CD4-positive, CD25-positive, alpha-beta regulatory T cell (primary cell): Measurements from ENCODE around the gene FCHSD2. TPM values are rescaled to one million over a fixed set of nuclear protein-coding genes. Genes with fewer than 3 reads are reported as not detected.

Experiments
- ATAC-seq, 2 donors: fragments of 150-1000 bp; cut with Tn5 transposase; one replicate each; pipeline ENCODE4 v1.10.0; 2021; ENCODE audit warnings: low read depth in 2 of 2, moderate number of reproducible peaks in 2 of 2, moderate library complexity in 1 of 2
- DNase-seq, 3 donors: peaks; one replicate each; pipeline versions ENCODE4 v3.0.0 to v3.0.0-alpha.2; 2012 to 2022; ENCODE audit warnings: mixed read lengths in 1 of 3
- H3K27ac ChIP-seq: one replicate; pipeline ENCODE4 v1.7.0; 2013; ENCODE audit warnings: mild to moderate bottlenecking, low read length; ENCODE audit not compliant: insufficient read depth, poor library complexity, severe bottlenecking
- H3K27me3 ChIP-seq: one replicate; pipeline ENCODE4 v1.7.0; 2013; ENCODE audit warnings: low read length; ENCODE audit not compliant: control insufficient read depth, insufficient read depth
- H3K36me3 ChIP-seq: one replicate; pipeline ENCODE4 v1.7.0; 2013; ENCODE audit warnings: mild to moderate bottlenecking, low read length, moderate library complexity; ENCODE audit not compliant: control insufficient read depth, insufficient read depth
- H3K4me1 ChIP-seq: 2 replicates; pipeline ENCODE4 v1.7.0; 2013; ENCODE audit warnings: mild to moderate bottlenecking, low read length; ENCODE audit not compliant: insufficient read depth, control insufficient read depth, poor library complexity, severe bottlenecking
- H3K4me3 ChIP-seq: one replicate; pipeline ENCODE4 v1.7.0; 2013; ENCODE audit warnings: low read depth, mild to moderate bottlenecking, low read length, moderate library complexity
- H3K9me3 ChIP-seq, 2 experiments: 1 replicate in 1 of 2; 2 replicates in 1 of 2; pipeline ENCODE4 v1.7.0; 2013; ENCODE audit warnings: low read length in 2 of 2, mild to moderate bottlenecking in 1 of 2, moderate library complexity in 1 of 2; ENCODE audit not compliant: control insufficient read depth in 2 of 2
- H3K27ac Mint-ChIP-seq, 3 donors: one replicate each; pipeline ENCODE4 v1.8.0; 2020 to 2022; ENCODE audit warnings: mild to moderate bottlenecking in 3 of 3, mixed read lengths in 3 of 3, moderate library complexity in 2 of 3
- H3K27me3 Mint-ChIP-seq: one replicate; pipeline ENCODE4 v1.8.0; 2022; ENCODE audit warnings: mild to moderate bottlenecking, mixed read lengths
- H3K36me3 Mint-ChIP-seq: one replicate; pipeline ENCODE4 v1.8.0; 2020; ENCODE audit warnings: mixed read lengths
- H3K4me1 Mint-ChIP-seq, 4 donors: one replicate each; pipeline ENCODE4 v1.8.0; 2020 to 2022; ENCODE audit warnings: mixed read lengths in 4 of 4, mild to moderate bottlenecking in 1 of 4
- H3K4me3 Mint-ChIP-seq, 4 donors: one replicate each; pipeline ENCODE4 v1.8.0; 2020 to 2022; ENCODE audit warnings: mild to moderate bottlenecking in 4 of 4, mixed read lengths in 4 of 4, moderate library complexity in 3 of 4
- H3K9me3 Mint-ChIP-seq, 7 donors: one replicate each; pipeline ENCODE4 v1.8.0; 2020 to 2022; ENCODE audit warnings: mixed read lengths in 7 of 7, mild to moderate bottlenecking in 3 of 7, moderate library complexity in 2 of 7
- polyA plus RNA-seq, 4 donors: library from polyadenylated mRNA; unstranded; fragments of 300-500 nt; fragmentation: Illumina TruSeq; gene quantifications; one replicate each; pipeline ENCODE4 v1.2.3, GENCODE V29; 2021
- total RNA-seq: library from RNA; stranded (reverse); gene quantifications from one replicate; pipeline ENCODE4 v1.2.3, GENCODE V29; 2022

Gene FCHSD2
- total and polyA plus RNA-seq, 5 donors from 2014 or later, result 13.5 to 56.6 (median 19.6) TPM

GRCh38 chr11:73176874-73177155 is 34.7 kb upstream of the FCHSD2 start:
- Histone ChIP-seq H3K4me3 (no peak overlapping the region), H3K36me3 (no peaks in the 10 kb centered on the region), H3K9me3 (no peaks in the 10 kb centered on the region), H3K27me3 (no peaks in the 10 kb centered on the region), H3K27ac (no peak overlapping the region), H3K4me1 (no peaks in the 10 kb centered on the region)
- Mint-ChIP-seq H3K27ac (no peak overlapping the region), H3K9me3 (peaks cover 0 to 4% (median 0%) of the 10 kb centered on the region in 7 donors), H3K4me1 (peaks cover 0 to 18% (median 11%) of the 10 kb centered on the region in 4 donors), H3K27me3 (peaks cover 11% of the 10 kb centered on the region), H3K4me3 (no peak overlapping the region), H3K36me3 (no peaks in the 10 kb centered on the region)
- ATAC-seq (no peak), DNase-seq (no peak)

- peaks cover 0 to 4% (median 0%) of the 10 kb centered on the region in 7 donors for H3K9me3 Mint-ChIP-seq
- H3K36me3 ChIP-seq, result no peaks in the 10 kb centered on the region
- no peaks in the 10 kb centered on the region for H3K36me3 Mint-ChIP-seq
- H3K27ac ChIP-seq, result no peak overlapping the region
- peaks cover 11% of the 10 kb centered on the region for H3K27me3 Mint-ChIP-seq
- DNase-seq (no peak), ATAC-seq (no peak)
- peak overlapping the region in 2 of 3 donors; percentile 38 to 71 for H3K27ac Mint-ChIP-seq
- peaks cover 0 to 18% (median 11%) of the 10 kb centered on the region in 4 donors for H3K4me1 Mint-ChIP-seq
- no peaks in the 10 kb centered on the region for H3K9me3 ChIP-seq
- no peaks in the 10 kb centered on the region for H3K27me3 ChIP-seq
- H3K4me3 ChIP-seq, result no peak overlapping the region
- H3K4me3 Mint-ChIP-seq, result no peak overlapping the region
- H3K4me1 ChIP-seq, result no peaks in the 10 kb centered on the region
Measured at GRCh38 chr11:73176145-73176873, 34.2 kb upstream of the FCHSD2 start.

- no peaks in the 10 kb centered on the region for H3K4me1 ChIP-seq
- no peak overlapping the region for H3K4me3 Mint-ChIP-seq
- no peaks in the 10 kb centered on the region for H3K36me3 ChIP-seq
- H3K27me3 ChIP-seq, result no peaks in the 10 kb centered on the region
- no peak overlapping the region for H3K27ac ChIP-seq
- H3K9me3 ChIP-seq, result no peaks in the 10 kb centered on the region
- ATAC-seq (no peak), DNase-seq (no peak)
- peaks cover 6% of the 10 kb centered on the region for H3K27me3 Mint-ChIP-seq
- no peaks in the 10 kb centered on the region for H3K36me3 Mint-ChIP-seq
- peaks cover 0 to 4% (median 0%) of the 10 kb centered on the region in 7 donors for H3K9me3 Mint-ChIP-seq
- no peak overlapping the region for H3K4me3 ChIP-seq
- H3K4me1 Mint-ChIP-seq, result peaks cover 0 to 18% (median 11%) of the 10 kb centered on the region in 4 donors
- H3K27ac Mint-ChIP-seq, result peak overlapping the region in 2 of 3 donors; percentile 38 to 71
Measured at GRCh38 chr11:73175551-73176144, 33.5 kb upstream of the FCHSD2 start.

GRCh38 chr11:73174495-73174791 is 32.3 kb upstream of the FCHSD2 start:
- no peak overlapping the region for H3K4me3 ChIP-seq
- Mint-ChIP-seq H3K36me3 (no peaks in the 10 kb centered on the region), H3K27ac (peak overlapping the region in 2 of 3 donors; percentile 65 to 81), H3K4me3 (no peak overlapping the region), H3K27me3 (peaks cover 6% of the 10 kb centered on the region), H3K4me1 (peaks cover 0 to 18% (median 11%) of the 10 kb centered on the region in 4 donors), H3K9me3 (peaks cover 0 to 4% (median 0%) of the 10 kb centered on the region in 7 donors)
- no peaks in the 10 kb centered on the region for H3K4me1 ChIP-seq
- H3K36me3 ChIP-seq, result no peaks in the 10 kb centered on the region
- no peak overlapping the region for H3K27ac ChIP-seq
- DNase-seq, result no peak
- ATAC-seq, result no peak
- no peaks in the 10 kb centered on the region for H3K9me3 ChIP-seq
- H3K27me3 ChIP-seq, result no peaks in the 10 kb centered on the region

- peaks cover 0 to 4% (median 0%) of the 10 kb centered on the region in 7 donors for H3K9me3 Mint-ChIP-seq
Measured at GRCh38 chr11:73173755-73174494, 31.8 kb upstream of the FCHSD2 start.

GRCh38 chr11:73172992-73173656 is 31.0 kb upstream of the FCHSD2 start:
- Histone ChIP-seq H3K4me3 (no peak overlapping the region), H3K4me1 (no peaks in the 10 kb centered on the region), H3K27ac (no peak overlapping the region), H3K9me3 (no peaks in the 10 kb centered on the region), H3K36me3 (no peaks in the 10 kb centered on the region), H3K27me3 (no peaks in the 10 kb centered on the region)
- peaks cover 2% of the 10 kb centered on the region for H3K27me3 Mint-ChIP-seq
- ATAC-seq (no peak), DNase-seq (no peak)
- H3K4me3 Mint-ChIP-seq, result no peak overlapping the region
- H3K27ac Mint-ChIP-seq, result peak overlapping the region in 1 of 3 donors; percentile 60
- H3K4me1 Mint-ChIP-seq, result peaks cover 0 to 13% (median 8%) of the 10 kb centered on the region in 4 donors
- no peaks in the 10 kb centered on the region for H3K36me3 Mint-ChIP-seq
- peaks cover 0 to under 1% (median 0%) of the 10 kb centered on the region in 7 donors for H3K9me3 Mint-ChIP-seq

More at GRCh38 chr11:73173755-73174494, 31.8 kb upstream of the FCHSD2 start:
- ATAC-seq (no peak), DNase-seq (no peak)
- no peak overlapping the region for H3K4me3 ChIP-seq
- Mint-ChIP-seq H3K4me3 (no peak overlapping the region), H3K27me3 (peaks cover 6% of the 10 kb centered on the region), H3K4me1 (peaks cover 0 to 18% (median 11%) of the 10 kb centered on the region in 4 donors), H3K27ac (peak overlapping the region in 2 of 3 donors; percentile 65 to 81), H3K36me3 (no peaks in the 10 kb centered on the region)
- H3K9me3 ChIP-seq, result no peaks in the 10 kb centered on the region
- no peaks in the 10 kb centered on the region for H3K27me3 ChIP-seq
- no peak overlapping the region for H3K27ac ChIP-seq
- H3K36me3 ChIP-seq, result no peaks in the 10 kb centered on the region
- H3K4me1 ChIP-seq, result no peaks in the 10 kb centered on the region

GRCh38 chr11:73171436-73172161 is 29.5 kb upstream of the FCHSD2 start:
- ATAC-seq (no peak), DNase-seq (no peak)
- Mint-ChIP-seq H3K4me3 (no peak overlapping the region), H3K27ac (no peak overlapping the region), H3K36me3 (no peaks in the 10 kb centered on the region), H3K27me3 (peaks cover 12% of the 10 kb centered on the region), H3K9me3 (no peaks in the 10 kb centered on the region), H3K4me1 (peaks cover 0 to 5% (median 2%) of the 10 kb centered on the region in 4 donors)
- no peaks in the 10 kb centered on the region for H3K36me3 ChIP-seq
- H3K27ac ChIP-seq, result no peak overlapping the region
- H3K4me3 ChIP-seq, result no peak overlapping the region
- no peaks in the 10 kb centered on the region for H3K4me1 ChIP-seq
- no peaks in the 10 kb centered on the region for H3K9me3 ChIP-seq
- H3K27me3 ChIP-seq, result no peaks in the 10 kb centered on the region
